ENCODE measurements around the gene KCP.
"Not testable (repeated sequence)": the region's sequence is repeated elsewhere in the genome, so short reads cannot be mapped to it uniquely, and the experiment has no call there.

The KCP gene

GRCh38 chr7:128920913-128921582 is 10.5 kb upstream of the KCP start:
- no peak for DNase-seq

GRCh38 chr7:128919881-128920799 is 9.6 kb upstream of the KCP start:
- DNase-seq, result no peak

GRCh38 chr7:128919241-128919640 is 8.7 kb upstream of the KCP start:
- DNase-seq, result no peak

- DNase-seq, result no peak
Measured at GRCh38 chr7:128918016-128918665, 7.6 kb upstream of the KCP start.

GRCh38 chr7:128917122-128917521 is 6.6 kb upstream of the KCP start:
- DNase-seq, result no peak

GRCh38 chr7:128916643-128916915 is 6.1 kb upstream of the KCP start:
- DNase-seq, result no peak

GRCh38 chr7:128915841-128916642 is 5.5 kb upstream of the KCP start:
- no peak for DNase-seq

- no peak for DNase-seq
Measured at GRCh38 chr7:128915271-128915819, 4.8 kb upstream of the KCP start.

- no peak for DNase-seq
Measured at GRCh38 chr7:128914566-128915151, 4.2 kb upstream of the KCP start.

GRCh38 chr7:128913870-128914565 is 3.5 kb upstream of the KCP start:
- DNase-seq, result no peak

GRCh38 chr7:128912709-128913495 is 2.4 kb upstream of the KCP start:
- not testable (repeated sequence) for DNase-seq

GRCh38 chr7:128912281-128912680 is 1.8 kb upstream of the KCP start:
- DNase-seq, result no peak

- DNase-seq, result no peak
Measured at GRCh38 chr7:128911423-128912031, 1.0 kb upstream of the KCP start.

GRCh38 chr7:128909625-128910568 is 612 bp downstream of the KCP start:
- DNase-seq, result no peak

GRCh38 chr7:128908750-128909624 is 1.5 kb downstream of the KCP start:
- DNase-seq, result no peak

GRCh38 chr7:128906766-128907559 is 3.5 kb downstream of the KCP start:
- DNase-seq, result no peak

GRCh38 chr7:128906001-128906765 is 4.3 kb downstream of the KCP start:
- no peak for DNase-seq

All from GF-D8 (cell line).